ENCODE measurements around the gene KCNAB2.

The KCNAB2 gene

GRCh38 chr1:6045561-6045960 is at the start of gene KCNAB2:
TSS of gene KCNAB2 (plus strand) at chr1:6045888. CDS start at chr1:6051537, 5,649 bp downstream.
- DNase-seq (ENCODE audit: low read depth) = no peak

- no peak for DNase-seq (ENCODE audit: low read depth)
Measured at GRCh38 chr1:5996641-5997270, 48.9 kb upstream of the KCNAB2 start.

GRCh38 chr1:5997316-5997715 is 48.4 kb upstream of the KCNAB2 start:
- no peak for DNase-seq (ENCODE audit: low read depth)

GRCh38 chr1:5998051-5998905 is 47.4 kb upstream of the KCNAB2 start:
- no peak for DNase-seq (ENCODE audit: low read depth)

GRCh38 chr1:5998906-5999301 is 46.8 kb upstream of the KCNAB2 start:
- no peak for DNase-seq (ENCODE audit: low read depth)

- no peak for DNase-seq (ENCODE audit: low read depth)
Measured at GRCh38 chr1:5999711-6000443, 45.8 kb upstream of the KCNAB2 start.

- DNase-seq (ENCODE audit: low read depth) = no peak
Measured at GRCh38 chr1:6000444-6001288, 45.0 kb upstream of the KCNAB2 start.

GRCh38 chr1:6001992-6002576 is 43.6 kb upstream of the KCNAB2 start:
- no peak for DNase-seq (ENCODE audit: low read depth)

- no peak for DNase-seq (ENCODE audit: low read depth)
Measured at GRCh38 chr1:6002714-6003501, 42.8 kb upstream of the KCNAB2 start.

GRCh38 chr1:6003568-6004411 is 41.9 kb upstream of the KCNAB2 start:
- DNase-seq (ENCODE audit: low read depth) = no peak

GRCh38 chr1:6004412-6005123 is 41.1 kb upstream of the KCNAB2 start:
- no peak for DNase-seq (ENCODE audit: low read depth)

- no peak for DNase-seq (ENCODE audit: low read depth)
Measured at GRCh38 chr1:6005276-6005917, 40.3 kb upstream of the KCNAB2 start.

- no peak for DNase-seq (ENCODE audit: low read depth)
Measured at GRCh38 chr1:6006882-6007281, 38.8 kb upstream of the KCNAB2 start.

- DNase-seq (ENCODE audit: low read depth) = no peak
Measured at GRCh38 chr1:6007318-6008083, 38.2 kb upstream of the KCNAB2 start.

GRCh38 chr1:6008084-6008415 is 37.6 kb upstream of the KCNAB2 start:
- DNase-seq (ENCODE audit: low read depth) = no peak

- no peak for DNase-seq (ENCODE audit: low read depth)
Measured at GRCh38 chr1:6008696-6009095, 37.0 kb upstream of the KCNAB2 start.

GRCh38 chr1:6009120-6010040 is 36.3 kb upstream of the KCNAB2 start:
- no peak for DNase-seq (ENCODE audit: low read depth)

Data from EH (cell line).